GM18517 (cell line): ENCODE results near the gene ALPK1.
"Not testable (repeated sequence)": the region's sequence is repeated elsewhere in the genome, so short reads cannot be mapped to it uniquely, and the experiment has no call there.

Source experiments
- ATAC-seq: cut with Tn5 transposase; IDR thresholded peaks from one replicate; pipeline ENCODE4 v1.9.1; 2021; ENCODE audit warnings: mild to moderate bottlenecking, moderate library complexity; ENCODE audit not compliant: unreplicated experiment

The ALPK1 gene

GRCh38 chr4:112296949-112297880 lies at the start of gene ALPK1:
TSS of gene ALPK1 (plus strand) at chr4:112297369.
- peak; percentile 85 for ATAC-seq

GRCh38 chr4:112251019-112251643 lies 46.0 kb upstream of the ALPK1 start:
- ATAC-seq = no peak

DNA sequence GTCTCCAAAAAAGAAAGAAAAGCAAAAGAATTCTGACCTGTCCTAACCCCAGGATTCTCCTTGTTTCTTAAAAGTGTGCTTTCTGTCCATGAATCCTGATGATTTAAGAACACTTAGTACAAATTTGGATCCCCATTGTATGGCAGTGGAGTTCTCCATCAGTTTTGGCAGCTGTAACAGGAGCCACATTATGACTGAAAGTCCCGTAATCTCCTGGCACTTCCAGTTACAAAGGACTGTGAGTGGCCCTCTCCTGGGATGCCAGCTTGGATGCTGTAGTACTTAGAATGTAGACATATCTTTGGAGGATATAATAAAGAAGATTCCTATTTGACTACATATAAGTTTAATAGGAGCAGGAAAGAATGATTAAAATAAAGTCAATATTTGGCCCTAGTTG lies 44.9 kb upstream of the ALPK1 start:
- no peak for ATAC-seq

DNA sequence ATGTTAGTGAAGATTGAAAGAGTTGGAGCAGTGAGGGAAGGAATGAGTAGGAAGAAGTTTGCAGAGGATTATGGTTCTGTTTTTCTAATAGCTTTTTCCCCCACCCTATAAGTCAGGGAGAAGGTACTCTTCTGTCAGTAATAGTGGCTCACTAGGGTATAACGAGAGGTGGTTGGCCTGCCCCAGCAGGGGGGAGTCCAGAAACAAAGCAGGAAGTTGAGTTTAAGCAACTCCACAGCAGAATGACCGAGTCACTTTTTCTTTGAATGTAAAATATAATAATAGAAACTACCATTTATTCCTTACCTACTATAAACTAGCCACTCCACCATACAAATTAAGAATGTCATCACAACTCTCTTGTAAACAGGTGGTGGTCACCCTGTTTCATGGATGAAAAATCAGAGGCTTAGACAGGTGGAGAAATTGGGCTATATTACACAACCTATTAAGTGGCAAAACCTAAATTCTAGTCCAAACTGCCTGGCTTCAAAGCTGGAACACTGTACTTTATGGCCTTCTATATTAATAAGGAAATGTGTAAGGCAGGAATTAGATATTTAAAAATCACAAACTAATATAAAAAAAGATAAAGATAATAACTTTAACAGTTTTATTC lies 43.7 kb upstream of the ALPK1 start:
- ATAC-seq = peak; percentile 72

GRCh38 chr4:112257098-112257497 lies 40.1 kb upstream of the ALPK1 start:
- no peak for ATAC-seq

DNA sequence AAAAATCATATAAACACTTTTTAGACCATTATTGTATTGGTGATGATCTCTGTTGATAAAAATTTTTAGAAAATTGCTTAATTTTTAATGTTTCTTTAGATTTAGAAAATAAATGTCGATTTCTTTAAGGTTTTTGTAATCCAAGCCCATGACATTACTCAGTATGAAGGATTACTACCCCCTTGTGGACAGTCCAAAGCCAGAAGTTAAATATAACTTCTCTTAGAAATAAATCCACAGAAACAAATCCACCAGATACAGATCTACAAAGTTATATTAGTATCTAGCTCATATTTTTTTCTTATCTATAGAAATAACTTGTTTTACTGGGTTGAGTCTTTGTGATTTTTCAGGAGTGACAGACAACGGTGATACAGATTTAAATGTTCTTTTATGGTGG lies 30.3 kb upstream of the ALPK1 start:
- no peak for ATAC-seq

DNA sequence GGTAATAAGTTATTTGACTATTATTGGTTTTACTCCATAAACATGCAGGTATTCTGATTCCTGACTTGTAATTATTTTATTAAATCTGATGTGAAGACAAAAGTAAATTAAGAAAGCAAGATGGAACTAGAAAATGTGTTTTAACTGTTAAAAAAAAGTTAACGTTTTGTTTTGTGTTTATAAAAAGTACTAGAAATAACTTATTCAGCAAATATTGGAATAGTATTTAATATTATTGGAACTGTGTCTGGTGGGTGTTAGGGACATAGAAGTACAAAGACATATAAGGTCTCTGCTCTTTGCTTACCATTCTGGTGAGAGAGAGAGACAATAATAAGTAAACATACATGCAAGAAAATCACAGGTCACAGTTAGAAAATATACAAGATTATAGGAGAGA lies 27.1 kb upstream of the ALPK1 start:
- no peak for ATAC-seq

GRCh38 chr4:112270640-112271421 lies 26.3 kb upstream of the ALPK1 start:
- no peak for ATAC-seq

DNA sequence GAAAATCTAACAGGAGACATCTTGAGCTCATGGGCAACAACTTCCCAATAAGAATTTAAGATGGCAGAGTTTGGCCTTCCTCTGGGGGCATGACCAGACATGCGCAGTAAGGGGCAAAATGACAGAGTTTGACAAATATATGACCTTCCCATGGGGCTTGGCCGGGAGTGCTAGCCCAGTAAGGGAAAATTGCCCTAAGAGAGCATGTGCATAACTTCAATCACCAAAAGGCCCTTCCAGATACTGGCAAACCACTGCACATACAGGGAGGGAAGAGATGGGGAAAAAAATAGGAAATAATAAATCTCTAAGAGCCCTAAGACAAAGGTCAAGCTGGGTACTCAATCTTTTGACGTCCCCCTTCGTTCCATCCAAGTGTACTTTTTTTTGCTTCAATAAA lies 24.9 kb upstream of the ALPK1 start:
- no peak for ATAC-seq

GRCh38 chr4:112274959-112275358 lies 22.2 kb upstream of the ALPK1 start:
- no peak for ATAC-seq

DNA sequence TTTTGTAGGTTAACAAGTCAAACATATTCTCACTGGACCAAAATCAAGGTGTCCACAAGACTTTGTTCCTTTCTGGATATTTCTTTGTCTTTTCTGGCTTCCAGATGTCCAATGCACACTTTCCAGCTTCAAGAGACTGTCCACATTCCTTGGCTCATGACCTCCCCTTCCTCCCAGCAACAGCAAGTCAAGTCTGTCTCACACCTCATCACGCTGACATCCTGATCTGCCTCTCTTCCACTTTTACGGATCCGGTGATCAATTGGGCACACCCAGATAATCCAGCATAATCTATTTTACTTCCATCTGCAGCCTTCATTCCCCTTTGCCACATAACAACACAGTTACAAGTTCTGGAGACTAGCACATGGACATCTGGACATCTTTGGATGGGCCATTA lies 21.1 kb upstream of the ALPK1 start:
- no peak for ATAC-seq

DNA sequence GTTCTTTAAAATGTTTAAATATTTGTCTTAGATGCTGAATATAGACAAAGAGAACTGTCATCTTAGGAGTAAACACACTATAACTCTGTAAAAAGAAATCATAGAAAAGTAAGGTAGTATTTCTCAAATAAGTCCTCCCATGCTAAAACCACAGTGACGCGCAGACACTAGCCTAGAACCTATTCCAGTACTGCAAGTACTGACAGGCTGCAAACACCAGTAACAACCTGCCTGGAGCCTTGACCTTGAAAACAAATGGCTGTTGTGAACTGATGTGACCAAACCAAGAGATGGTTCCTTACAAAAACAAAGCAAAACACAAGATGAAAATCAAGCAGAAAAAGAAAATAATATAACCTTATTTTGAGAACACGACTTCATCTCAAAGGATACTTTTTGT lies 19.9 kb upstream of the ALPK1 start:
- ATAC-seq = no peak

DNA sequence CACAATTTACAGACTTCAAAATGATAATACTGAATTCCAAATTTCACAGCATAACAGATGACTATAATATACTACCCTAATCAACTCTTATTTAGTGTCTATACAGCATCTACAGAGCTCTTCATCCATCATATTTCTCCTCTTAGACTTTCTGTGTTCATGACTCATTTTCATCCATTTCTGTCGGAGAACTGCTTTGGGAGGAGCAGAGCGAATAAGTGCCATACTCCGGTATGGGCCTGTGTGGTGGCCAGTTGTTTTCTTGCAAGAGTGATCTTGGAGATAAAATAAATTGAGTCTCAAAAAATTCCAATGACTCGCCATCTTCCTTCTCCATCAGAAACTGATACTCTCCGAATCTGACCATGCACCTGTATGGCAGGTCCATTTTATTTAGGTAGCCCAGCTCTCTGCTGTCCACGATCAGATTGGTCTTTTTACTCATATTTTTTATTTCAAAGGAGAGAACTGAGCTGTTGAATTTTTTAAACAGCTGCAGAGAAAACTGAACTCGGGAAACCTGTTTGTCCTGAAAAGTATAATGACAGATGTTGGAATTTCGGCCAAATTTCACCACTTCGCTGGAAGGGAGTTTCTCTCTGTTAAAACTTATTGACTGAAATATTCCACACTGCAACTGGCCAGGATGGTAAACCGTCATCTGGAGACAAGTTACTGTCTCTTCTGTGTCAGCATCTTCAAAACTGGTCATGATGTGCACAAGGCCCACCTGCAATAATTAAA lies 19.3 kb upstream of the ALPK1 start:
- ATAC-seq = no peak

- peak; percentile 71 for ATAC-seq
Observed at GRCh38 chr4:112279025-112279881, 17.9 kb upstream of the ALPK1 start.

DNA sequence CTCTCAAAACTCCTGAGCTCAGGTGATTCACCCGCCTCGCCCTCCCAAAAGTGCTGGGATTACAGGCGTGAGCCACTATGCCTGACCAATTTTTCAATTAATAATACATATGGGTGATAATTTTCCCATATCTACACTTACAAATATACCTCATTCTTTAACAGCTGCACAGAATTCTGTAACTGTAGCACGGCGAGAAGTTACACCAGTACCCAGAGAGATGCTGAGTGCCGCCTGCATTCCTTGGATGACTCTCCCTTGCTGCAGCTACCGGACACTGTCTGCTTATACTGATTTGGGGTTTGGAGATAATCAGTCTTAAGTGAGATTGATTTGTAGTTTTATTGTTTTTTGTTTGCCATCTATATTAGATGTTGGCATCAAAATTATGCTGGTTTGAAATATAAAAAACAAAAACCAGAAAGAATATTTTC lies 17.3 kb upstream of the ALPK1 start:
- ATAC-seq = peak; percentile 8

- no peak for ATAC-seq
Observed at GRCh38 chr4:112280386-112281056, 16.6 kb upstream of the ALPK1 start.

DNA sequence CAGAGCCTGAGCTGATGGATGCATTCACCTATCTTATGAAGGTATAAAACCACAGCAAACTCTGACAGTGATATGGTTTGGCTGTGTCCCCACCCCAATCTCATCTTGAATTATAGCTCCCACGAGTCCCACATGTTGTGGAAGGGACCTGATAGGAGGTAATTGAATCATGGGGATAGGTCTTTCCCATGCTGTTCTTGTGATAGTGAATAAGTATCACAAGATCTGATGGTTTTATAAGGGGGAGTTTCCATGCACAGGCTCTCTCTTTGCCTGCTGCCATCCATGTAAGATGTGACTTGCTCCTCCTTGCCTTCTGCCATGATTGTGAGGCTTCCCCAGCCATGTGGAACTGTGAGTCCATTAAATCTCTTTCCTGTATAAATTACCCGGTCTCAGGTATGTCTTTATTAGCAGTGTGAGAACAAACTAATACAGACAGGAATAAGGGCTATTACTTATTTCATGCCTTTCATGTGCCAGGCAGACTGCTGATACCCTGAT lies 15.2 kb upstream of the ALPK1 start:
- ATAC-seq = not testable (repeated sequence)

DNA sequence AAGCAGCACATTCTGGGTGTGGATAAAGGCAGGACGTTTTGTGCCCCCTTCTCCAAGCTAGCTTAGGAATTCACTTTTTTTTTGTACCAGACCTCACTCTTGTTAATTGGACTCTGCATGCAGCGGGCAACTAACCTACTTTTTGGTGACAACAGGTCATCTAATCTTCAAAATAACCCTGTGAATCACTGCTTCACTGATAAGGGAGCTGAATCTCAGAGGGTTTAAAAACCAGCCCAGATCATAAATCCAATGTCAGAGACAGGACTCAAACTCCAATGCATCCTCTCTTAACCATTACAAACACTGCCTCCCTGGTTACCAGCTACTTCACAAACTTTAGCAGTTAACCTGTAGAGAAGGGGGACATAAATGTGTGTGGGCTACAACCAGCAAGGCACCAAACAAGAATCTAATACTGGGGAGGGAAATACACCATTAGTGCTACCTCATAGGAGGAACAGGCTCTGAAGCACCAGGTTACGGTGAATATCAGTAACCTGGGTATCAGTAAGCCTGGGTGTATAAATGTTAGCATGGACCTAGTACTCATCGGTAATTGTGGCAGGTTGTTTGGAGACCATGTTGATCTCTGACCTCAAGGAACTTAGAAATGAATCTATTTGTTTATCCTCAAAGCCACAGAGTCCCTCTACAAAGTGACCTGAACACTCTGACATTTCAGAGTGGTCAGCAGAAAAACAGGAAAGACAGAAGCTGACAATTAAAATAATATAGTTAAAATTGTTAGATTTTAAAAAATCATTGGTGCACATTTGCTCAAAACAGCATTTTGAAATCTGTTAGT lies 14.1 kb upstream of the ALPK1 start:
- no peak for ATAC-seq
